ENCODE results near the gene PRAMEF13. TPM values are rescaled to one million over a fixed set of nuclear protein-coding genes. Genes with fewer than 3 reads are reported as not detected.
"Not testable (repeated sequence)": the region's sequence is repeated elsewhere in the genome, so short reads cannot be mapped to it uniquely, and the experiment has no call there.

Gene PRAMEF13
- polyA plus RNA-seq, 5 donors, result not detected

- not testable (repeated sequence) for DNase-seq
Observed at GRCh38 chr1:13171548-13171947, 29.7 kb downstream of the PRAMEF13 start, which contains the start of gene PRAMEF9. PRAMEF9 (plus strand) TSS chr1:13171848; CDS start chr1:13175281, 3,433 bp downstream.

- DNase-seq, result not testable (repeated sequence)
Observed at GRCh38 chr1:13165531-13165930, 35.7 kb downstream of the PRAMEF13 start, which contains the start of gene HNRNPCL4. HNRNPCL4 (minus strand) TSS chr1:13165631; CDS start chr1:13165467, 164 bp downstream.

DNA sequence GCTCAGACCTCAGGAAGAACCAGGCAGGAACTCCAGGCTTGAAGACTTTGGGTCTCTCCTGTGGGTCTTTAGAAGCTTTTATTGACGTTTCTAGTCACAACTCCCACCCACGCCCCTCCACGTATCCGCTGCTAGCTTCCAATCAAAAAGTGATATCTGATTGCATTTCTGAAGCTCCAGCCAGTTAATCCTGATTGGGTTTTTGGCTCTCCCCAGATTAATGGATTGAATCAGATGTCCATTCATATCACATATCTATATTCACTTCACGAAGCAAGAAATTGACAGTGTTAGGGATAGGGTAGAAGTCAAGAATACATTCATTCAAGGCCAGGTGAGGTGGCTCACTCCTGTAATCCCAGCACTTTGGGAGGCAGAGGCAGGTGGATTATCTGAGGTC, 45.3 kb downstream of the PRAMEF13 start, which contains the start of gene PRAMEF26:
PRAMEF26 (minus strand) TSS at position 101 of the 400 bp plus-strand sequence. CDS start 2,914 bp downstream, outside the sequence.
- DNase-seq, result not testable (repeated sequence)

Other genes starting within 250 kb of the PRAMEF13 start
- not detected for gene PRAMEF27, start 144.8 kb downstream of the PRAMEF13 start, polyA plus RNA-seq (ENCODE audit: insufficient read depth in 1 of 5, insufficient read length in 5 of 5, low replicate concordance in 1 of 5)
- not detected for gene HNRNPCL3, start 140.6 kb downstream of the PRAMEF13 start, polyA plus RNA-seq (ENCODE audit: insufficient read depth in 1 of 5, insufficient read length in 5 of 5, low replicate concordance in 1 of 5)
- gene PRAMEF25, start 130.6 kb downstream of the PRAMEF13 start, polyA plus RNA-seq (ENCODE audit: insufficient read depth in 1 of 5, insufficient read length in 5 of 5, low replicate concordance in 1 of 5), result not detected
- gene HNRNPCL2, start 84.6 kb downstream of the PRAMEF13 start, polyA plus RNA-seq (ENCODE audit: insufficient read depth in 1 of 5, insufficient read length in 5 of 5, low replicate concordance in 1 of 5), result under 1 TPM in 4 of 5 donors, not detected in 1; 0.16 to 0.26 (median 0.23) TPM
- gene PRAMEF26, start 45.4 kb downstream of the PRAMEF13 start, polyA plus RNA-seq (ENCODE audit: insufficient read depth in 1 of 5, insufficient read length in 5 of 5, low replicate concordance in 1 of 5), result not detected
- gene HNRNPCL4, start 35.8 kb downstream of the PRAMEF13 start, polyA plus RNA-seq (ENCODE audit: insufficient read depth in 1 of 5, insufficient read length in 5 of 5, low replicate concordance in 1 of 5), result under 1 TPM in 2 of 5 donors, not detected in 3; 0.28 to 0.38 TPM
- gene PRAMEF9, start 29.6 kb downstream of the PRAMEF13 start, polyA plus RNA-seq (ENCODE audit: insufficient read depth in 1 of 5, insufficient read length in 5 of 5, low replicate concordance in 1 of 5), result not detected
- gene PRAMEF18, start 24.7 kb upstream of the PRAMEF13 start, polyA plus RNA-seq (ENCODE audit: insufficient read depth in 1 of 5, insufficient read length in 5 of 5, low replicate concordance in 1 of 5), result not detected
- not detected for gene PRAMEF5, start 52.8 kb upstream of the PRAMEF13 start, polyA plus RNA-seq (ENCODE audit: insufficient read depth in 1 of 5, insufficient read length in 5 of 5, low replicate concordance in 1 of 5)
- gene PRAMEF8, start 83.7 kb upstream of the PRAMEF13 start, polyA plus RNA-seq (ENCODE audit: insufficient read depth in 1 of 5, insufficient read length in 5 of 5, low replicate concordance in 1 of 5), result not detected
- not detected for gene PRAMEF33, start 102.1 kb upstream of the PRAMEF13 start, polyA plus RNA-seq (ENCODE audit: insufficient read depth in 1 of 5, insufficient read length in 5 of 5, low replicate concordance in 1 of 5)
- gene PRAMEF15, start 114.2 kb upstream of the PRAMEF13 start, polyA plus RNA-seq (ENCODE audit: insufficient read depth in 1 of 5, insufficient read length in 5 of 5, low replicate concordance in 1 of 5), result not detected
- gene PRAMEF14, start 145.7 kb upstream of the PRAMEF13 start, polyA plus RNA-seq (ENCODE audit: insufficient read depth in 1 of 5, insufficient read length in 5 of 5, low replicate concordance in 1 of 5), result not detected
- gene PRAMEF19, start 170.5 kb upstream of the PRAMEF13 start, polyA plus RNA-seq (ENCODE audit: insufficient read depth in 1 of 5, insufficient read length in 5 of 5, low replicate concordance in 1 of 5), result not detected
- gene PRAMEF17, start 188.2 kb upstream of the PRAMEF13 start, polyA plus RNA-seq (ENCODE audit: insufficient read depth in 1 of 5, insufficient read length in 5 of 5, low replicate concordance in 1 of 5), result not detected
- gene PRAMEF20, start 209.0 kb upstream of the PRAMEF13 start, polyA plus RNA-seq (ENCODE audit: insufficient read depth in 1 of 5, insufficient read length in 5 of 5, low replicate concordance in 1 of 5), result not detected

All from right lung (tissue), 5 donors.